ENCODE data around the gene PRKCA. TPM values are rescaled to one million over a fixed set of nuclear protein-coding genes. Genes with fewer than 3 reads are reported as not detected.

Gene PRKCA
- total and polyA plus RNA-seq, 4 donors = 3.0 to 14.1 (median 5.4) TPM

- TF ChIP-seq FOXA2 (IDR thresholded peaks at IDR 0.05) = no peak
- no peak for TF ChIP-seq RAD21 (IDR thresholded peaks at IDR 0.05)
- no peak for TF ChIP-seq SP1 (IDR thresholded peaks at IDR 0.05)
- no peak for TF ChIP-seq GABPA (IDR thresholded peaks at IDR 0.05 in 1 of 2, conservative IDR thresholded peaks at IDR 0.05 in 1 of 2)
- no peak for TF ChIP-seq ZBTB33 (IDR thresholded peaks at IDR 0.05)
- no peak for TF ChIP-seq HNF4G (IDR thresholded peaks at IDR 0.05)
- no peak for TF ChIP-seq TAF1 (conservative IDR thresholded peaks at IDR 0.05)
- TF ChIP-seq REST (IDR thresholded peaks at IDR 0.05) = no peak
- no peak for TF ChIP-seq FOXA1 (IDR thresholded peaks at IDR 0.05)
- no peak for TF ChIP-seq NR2F2 (IDR thresholded peaks at IDR 0.05)
- TF ChIP-seq EGR1 (IDR thresholded peaks at IDR 0.05; ENCODE audit: low read depth in 2 of 2) = no peak
- TF ChIP-seq MAX (IDR thresholded peaks at IDR 0.05) = no peak
- TF ChIP-seq YY1 (IDR thresholded peaks at IDR 0.05) = no peak
- TF ChIP-seq HNF4A (conservative IDR thresholded peaks at IDR 0.05) = no peak
- no peak for TF ChIP-seq RXRA (IDR thresholded peaks at IDR 0.05)
- no peaks in the 10 kb centered on the region for H3K9me3 ChIP-seq (ENCODE audit: control insufficient read depth in 4 of 4, low read length in 3 of 4)
- H3K4me3 ChIP-seq (ENCODE audit: low read depth in 1 of 3, low read length in 3 of 3) = no peak overlapping the region
- no peak overlapping the region for H3K27ac ChIP-seq (ENCODE audit: low read depth in 1 of 2, low read length in 2 of 2)
- no peaks in the 10 kb centered on the region for H3K36me3 ChIP-seq (ENCODE audit: control insufficient read depth in 4 of 4, insufficient read depth in 3 of 4, low read depth in 1 of 4, low read length in 3 of 4)
- no peak overlapping the region for H3K9ac ChIP-seq (ENCODE audit: low read depth in 1 of 2, low read length in 2 of 2)
- peaks cover 0 to 5% (median 3%) of the 10 kb centered on the region in 4 donors for H3K27me3 ChIP-seq (ENCODE audit: control insufficient read depth in 4 of 4, insufficient read depth in 4 of 4, low read length in 3 of 4)
- DNase-seq (ENCODE audit: low spot score) = no peak
- 40% methylated on average over 16 of the region's 16 CpGs for WGBS
- no peaks in the 10 kb centered on the region for H3K4me1 ChIP-seq (ENCODE audit: control insufficient read depth in 4 of 4, insufficient read depth in 4 of 4, low read length in 3 of 4)
Observed at GRCh38 chr17:66835476-66835875, 533.1 kb downstream of the PRKCA start.

GRCh38 chr17:66836063-66837005 is 533.9 kb downstream of the PRKCA start:
- H3K9me3 ChIP-seq (ENCODE audit: control insufficient read depth in 4 of 4, low read length in 3 of 4) = no peaks in the 10 kb centered on the region
- H3K4me3 ChIP-seq (ENCODE audit: low read depth in 1 of 3, low read length in 3 of 3) = no peak overlapping the region
- WGBS = 70% methylated on average over 11 of the region's 11 CpGs
- H3K36me3 ChIP-seq (ENCODE audit: control insufficient read depth in 4 of 4, insufficient read depth in 3 of 4, low read depth in 1 of 4, low read length in 3 of 4) = no peaks in the 10 kb centered on the region
- DNase-seq (ENCODE audit: low spot score) = no peak
- no peaks in the 10 kb centered on the region for H3K4me1 ChIP-seq (ENCODE audit: control insufficient read depth in 4 of 4, insufficient read depth in 4 of 4, low read length in 3 of 4)
- TF ChIP-seq RAD21 (IDR thresholded peaks at IDR 0.05) = no peak
- TF ChIP-seq NR2F2 (IDR thresholded peaks at IDR 0.05) = no peak
- no peak for TF ChIP-seq GABPA (IDR thresholded peaks at IDR 0.05 in 1 of 2, conservative IDR thresholded peaks at IDR 0.05 in 1 of 2)
- no peak for TF ChIP-seq SP1 (IDR thresholded peaks at IDR 0.05)
- no peak for TF ChIP-seq HNF4G (IDR thresholded peaks at IDR 0.05)
- TF ChIP-seq FOXA1 (IDR thresholded peaks at IDR 0.05) = no peak
- no peak for TF ChIP-seq YY1 (IDR thresholded peaks at IDR 0.05)
- TF ChIP-seq MAX (IDR thresholded peaks at IDR 0.05) = no peak
- no peak for TF ChIP-seq CTCF (IDR thresholded peaks at IDR 0.05; ENCODE audit: low read depth, low read length, missing input control)
- TF ChIP-seq EGR1 (IDR thresholded peaks at IDR 0.05; ENCODE audit: low read depth in 2 of 2) = no peak
- TF ChIP-seq HNF4A (conservative IDR thresholded peaks at IDR 0.05) = no peak
- TF ChIP-seq ATF3 (IDR thresholded peaks at IDR 0.05) = no peak
- TF ChIP-seq RXRA (IDR thresholded peaks at IDR 0.05) = no peak
- no peak for TF ChIP-seq JUND (IDR thresholded peaks at IDR 0.05)
- H3K27ac ChIP-seq (ENCODE audit: low read depth in 1 of 2, low read length in 2 of 2) = no peak overlapping the region
- peaks cover 0 to 5% (median 3%) of the 10 kb centered on the region in 4 donors for H3K27me3 ChIP-seq (ENCODE audit: control insufficient read depth in 4 of 4, insufficient read depth in 4 of 4, low read length in 3 of 4)
- no peak overlapping the region for H3K9ac ChIP-seq (ENCODE audit: low read depth in 1 of 2, low read length in 2 of 2)

Data from liver (tissue), 9 donors.